Measurements from ENCODE around the gene ZNF732. TPM values are rescaled to one million over a fixed set of nuclear protein-coding genes. Genes with fewer than 3 reads are reported as not detected.
"Not testable (repeated sequence)": the region's sequence is repeated elsewhere in the genome, so short reads cannot be mapped to it uniquely, and the experiment has no call there.

ZNF732 gene
- total RNA-seq, 1 donor from 2014 or later = 0.23 TPM

DNA sequence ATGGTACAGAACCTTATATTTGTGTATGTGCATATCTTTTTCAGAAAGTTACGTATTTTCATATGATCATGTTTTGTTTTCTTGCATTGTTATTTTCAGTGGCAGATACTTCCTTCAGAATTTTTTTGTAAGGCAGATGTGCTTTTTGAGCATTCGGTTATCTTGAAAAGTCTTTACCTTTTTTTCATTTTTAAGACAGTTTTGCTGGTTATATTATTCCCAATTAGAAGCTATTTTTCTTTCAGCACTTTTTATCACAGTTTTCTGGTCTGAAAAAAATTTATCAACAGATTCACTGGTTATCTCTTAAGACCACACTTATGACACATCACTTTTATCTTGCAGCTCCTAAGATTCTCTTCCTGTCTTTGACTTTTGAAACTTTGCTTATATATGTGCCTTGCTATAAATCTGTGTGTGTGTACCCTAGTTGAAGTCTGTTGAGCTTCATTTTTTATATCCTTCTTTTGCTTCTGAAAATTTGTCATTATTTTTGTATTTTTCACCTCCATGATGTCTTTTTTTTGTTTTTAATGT lies 53.1 kb downstream of the ZNF732 start:
- Histone ChIP-seq H3K4me1 (no peaks in the 10 kb centered on the region), H3K27me3 (no peaks in the 10 kb centered on the region), H3K4me3 (no peak overlapping the region), H3K36me3 (no peaks in the 10 kb centered on the region), H3K9me3 (peaks cover 56% of the 10 kb centered on the region), H3K27ac (no peak overlapping the region)
- TF ChIP-seq, protein P1, sequence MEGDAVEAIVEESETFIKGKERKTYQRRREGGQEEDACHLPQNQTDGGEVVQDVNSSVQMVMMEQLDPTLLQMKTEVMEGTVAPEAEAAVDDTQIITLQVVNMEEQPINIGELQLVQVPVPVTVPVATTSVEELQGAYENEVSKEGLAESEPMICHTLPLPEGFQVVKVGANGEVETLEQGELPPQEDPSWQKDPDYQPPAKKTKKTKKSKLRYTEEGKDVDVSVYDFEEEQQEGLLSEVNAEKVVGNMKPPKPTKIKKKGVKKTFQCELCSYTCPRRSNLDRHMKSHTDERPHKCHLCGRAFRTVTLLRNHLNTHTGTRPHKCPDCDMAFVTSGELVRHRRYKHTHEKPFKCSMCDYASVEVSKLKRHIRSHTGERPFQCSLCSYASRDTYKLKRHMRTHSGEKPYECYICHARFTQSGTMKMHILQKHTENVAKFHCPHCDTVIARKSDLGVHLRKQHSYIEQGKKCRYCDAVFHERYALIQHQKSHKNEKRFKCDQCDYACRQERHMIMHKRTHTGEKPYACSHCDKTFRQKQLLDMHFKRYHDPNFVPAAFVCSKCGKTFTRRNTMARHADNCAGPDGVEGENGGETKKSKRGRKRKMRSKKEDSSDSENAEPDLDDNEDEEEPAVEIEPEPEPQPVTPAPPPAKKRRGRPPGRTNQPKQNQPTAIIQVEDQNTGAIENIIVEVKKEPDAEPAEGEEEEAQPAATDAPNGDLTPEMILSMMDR (IDR thresholded peaks at IDR 0.05) = no peak
- intact Hi-C loops (cut with DNase I) = no loop called here
- ATAC-seq (no peak), DNase-seq (no peak)

DNA sequence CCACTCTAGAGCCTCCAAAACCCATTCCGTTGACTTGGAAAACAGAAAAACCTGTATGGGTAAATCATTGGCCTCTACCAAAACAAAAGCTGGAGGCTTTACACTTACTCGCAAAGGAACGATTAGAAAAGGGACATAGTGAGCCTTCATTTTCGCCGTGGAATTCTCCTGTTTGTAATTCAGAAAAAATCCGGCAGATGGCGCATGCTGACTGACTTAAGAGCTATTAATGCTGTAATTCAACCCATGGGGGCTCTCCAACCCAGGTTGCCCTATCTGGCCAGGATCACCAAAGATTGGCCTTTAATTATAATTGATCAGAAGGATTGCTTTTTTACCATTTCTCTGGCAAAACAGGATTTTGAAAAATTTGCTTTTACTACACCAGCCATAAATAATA lies 60.8 kb downstream of the ZNF732 start:
- DNase-seq = no peak
- intact Hi-C loops (cut with DNase I) = no loop called here
- H3K4me3 ChIP-seq = no peak overlapping the region
- TF ChIP-seq, protein P1 (IDR thresholded peaks at IDR 0.05) = peak; percentile 80
- no peaks in the 10 kb centered on the region for H3K27me3 ChIP-seq
- ATAC-seq = peak; percentile 47
- no peak overlapping the region for H3K27ac ChIP-seq
- no peaks in the 10 kb centered on the region for H3K4me1 ChIP-seq
- no peaks in the 10 kb centered on the region for H3K9me3 ChIP-seq
- no peaks in the 10 kb centered on the region for H3K36me3 ChIP-seq

DNA sequence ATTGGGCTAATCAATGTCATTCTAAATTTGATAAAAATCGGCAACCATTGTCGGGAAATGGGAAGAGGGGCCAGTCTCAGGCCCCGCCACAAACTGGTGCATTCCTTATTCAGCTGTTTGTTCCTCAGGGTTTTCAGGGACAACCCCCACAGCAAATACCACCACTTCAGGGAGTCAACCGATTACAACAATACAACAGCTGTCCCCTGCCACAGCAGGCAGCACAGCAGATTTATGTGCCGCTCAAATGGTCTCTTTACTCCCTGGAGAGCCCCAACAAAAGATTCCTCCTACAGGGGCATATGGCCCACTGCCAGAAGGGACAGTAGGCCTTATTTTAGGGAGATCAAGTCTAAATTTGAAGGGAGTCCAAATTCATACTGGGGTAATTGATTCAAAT lies 61.8 kb downstream of the ZNF732 start:
- Histone ChIP-seq H3K9me3 (no peaks in the 10 kb centered on the region), H3K36me3 (no peaks in the 10 kb centered on the region), H3K4me1 (no peaks in the 10 kb centered on the region), H3K27me3 (no peaks in the 10 kb centered on the region), H3K27ac (no peak overlapping the region), H3K4me3 (no peak overlapping the region)
- DNase-seq (no peak), ATAC-seq (no peak)
- intact Hi-C loops (cut with DNase I) = no loop called here
- TF ChIP-seq, protein P1 (IDR thresholded peaks at IDR 0.05) = no peak

DNA sequence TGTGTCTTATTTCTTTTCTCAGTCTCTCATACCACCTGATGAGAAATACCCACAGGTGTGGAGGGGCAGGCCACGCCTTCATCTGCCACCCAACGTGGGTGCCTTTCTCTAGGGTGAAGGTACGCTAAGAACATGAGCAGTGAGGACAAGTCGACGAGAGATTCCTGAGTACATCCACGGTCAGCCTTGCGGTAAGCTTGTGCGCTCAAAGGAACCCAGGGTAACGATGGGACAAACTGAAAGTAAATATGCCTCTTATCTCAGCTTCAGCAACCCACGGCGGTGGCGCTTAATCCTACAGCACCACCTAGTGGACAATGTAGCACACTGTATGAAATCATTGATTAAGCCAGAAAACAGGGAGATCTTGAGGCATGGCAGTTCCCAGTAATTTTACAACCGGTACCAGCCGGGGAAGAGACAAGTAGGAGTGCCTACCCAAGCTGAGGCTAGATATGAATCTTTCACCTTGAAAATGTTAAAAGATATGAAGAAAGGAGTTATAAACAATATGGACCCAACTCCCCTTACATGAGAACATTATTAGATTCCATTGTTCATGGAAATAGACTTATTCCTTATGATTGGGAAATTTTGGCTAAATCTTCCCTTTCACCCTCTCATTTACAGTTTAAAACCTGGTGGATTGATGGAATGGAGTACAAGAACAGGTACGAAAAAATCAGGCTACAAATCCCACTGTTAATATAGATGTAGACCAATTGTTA lies 63.0 kb downstream of the ZNF732 start:
- intact Hi-C loops (cut with DNase I) = no loop called here
- Histone ChIP-seq H3K27ac (peak overlapping the region; percentile 43), H3K4me3 (peak overlapping the region; percentile 52), H3K9me3 (no peaks in the 10 kb centered on the region), H3K4me1 (no peaks in the 10 kb centered on the region), H3K27me3 (no peaks in the 10 kb centered on the region), H3K36me3 (no peaks in the 10 kb centered on the region)
- TF ChIP-seq, protein P1 (IDR thresholded peaks at IDR 0.05) = peak; percentile 93
- peak; percentile 69 for DNase-seq
- ATAC-seq = peak; percentile 100

DNA sequence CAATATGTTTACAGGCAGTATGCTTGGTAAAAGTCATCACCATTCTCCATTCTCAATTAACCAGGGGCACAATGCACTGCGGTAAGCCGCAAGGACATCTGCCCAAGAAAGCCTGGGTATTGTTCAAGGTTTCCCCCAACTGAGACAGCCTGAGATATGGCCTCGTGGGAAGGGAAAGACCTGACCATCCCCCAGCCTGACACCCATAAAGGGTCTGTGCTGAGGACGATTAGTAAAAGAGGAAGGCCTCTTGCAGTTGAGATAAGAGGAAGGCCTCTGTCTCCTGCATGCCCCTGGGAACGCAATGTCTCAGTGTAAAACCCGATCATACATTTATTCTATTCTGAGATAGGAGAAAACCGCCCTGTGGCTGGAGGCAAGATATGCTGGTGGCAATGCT lies 63.9 kb downstream of the ZNF732 start:
- ATAC-seq; intact Hi-C loops (cut with DNase I); H3K4me1 ChIP-seq: not testable (repeated sequence)

DNA sequence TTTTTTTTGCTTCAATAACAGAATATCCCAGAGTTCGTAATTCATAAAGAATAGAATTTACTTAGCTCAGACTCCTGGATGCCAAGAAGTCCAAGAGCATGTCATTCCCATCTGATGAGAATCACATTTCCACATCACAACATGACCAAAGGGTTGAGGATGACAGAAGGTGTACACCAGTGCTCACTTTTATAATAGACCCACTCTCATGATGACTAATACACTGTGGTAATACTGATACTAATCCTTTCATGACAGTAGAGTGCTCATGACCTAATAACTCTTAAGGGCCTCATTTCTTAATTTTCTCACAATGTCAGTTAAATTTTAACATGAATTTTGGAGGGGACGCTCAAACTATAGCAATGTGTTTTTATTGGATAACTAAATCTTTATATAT lies 69.2 kb downstream of the ZNF732 start:
- H3K27me3 ChIP-seq = no peaks in the 10 kb centered on the region
- no peaks in the 10 kb centered on the region for H3K4me1 ChIP-seq
- intact Hi-C loops (cut with DNase I) = no loop called here
- no peak overlapping the region for H3K27ac ChIP-seq
- TF ChIP-seq, protein P1 (IDR thresholded peaks at IDR 0.05) = no peak
- ATAC-seq (no peak), DNase-seq (no peak)
- no peaks in the 10 kb centered on the region for H3K9me3 ChIP-seq
- no peak overlapping the region for H3K4me3 ChIP-seq
- H3K36me3 ChIP-seq = no peaks in the 10 kb centered on the region

More for the DNA sequence above, 63.9 kb downstream of the ZNF732 start:
- H3K27ac ChIP-seq, H3K4me3 ChIP-seq, H3K36me3 ChIP-seq, H3K9me3 ChIP-seq, DNase-seq, H3K27me3 ChIP-seq: not testable (repeated sequence)

Data from upper lobe of right lung (tissue), 1 donor.